Adrenal gland (tissue), 5 donors: Measurements from ENCODE around the gene EMX1.

Experiments
- POLR2A ChIP-seq, 2 donors: fragments of 450-650 bp; IDR thresholded peaks; one replicate each; pipeline ENCODE4 v1.6.1; 2017; ENCODE audit warnings: antibody characterized with exemption in 2 of 2, mild to moderate bottlenecking in 2 of 2, moderate library complexity in 1 of 2
- TF ChIP-seq, protein P1 (sequence below), 6 experiments: fragments of 450-650 bp in 4 of 6; fragments of 200-600 bp in 2 of 6; sonication (generic) in 1 of 6; IDR thresholded peaks; 1 replicate in 5 of 6; 2 replicates in 1 of 6; pipeline versions ENCODE4 v1.5.1 to v1.8.0; 2016 to 2021; ENCODE audit warnings: antibody characterized with exemption in 6 of 6, mild to moderate bottlenecking in 2 of 6, moderate library complexity in 1 of 6
- donor health status: DM: no; HTN: no; CAD: no.

DNA sequence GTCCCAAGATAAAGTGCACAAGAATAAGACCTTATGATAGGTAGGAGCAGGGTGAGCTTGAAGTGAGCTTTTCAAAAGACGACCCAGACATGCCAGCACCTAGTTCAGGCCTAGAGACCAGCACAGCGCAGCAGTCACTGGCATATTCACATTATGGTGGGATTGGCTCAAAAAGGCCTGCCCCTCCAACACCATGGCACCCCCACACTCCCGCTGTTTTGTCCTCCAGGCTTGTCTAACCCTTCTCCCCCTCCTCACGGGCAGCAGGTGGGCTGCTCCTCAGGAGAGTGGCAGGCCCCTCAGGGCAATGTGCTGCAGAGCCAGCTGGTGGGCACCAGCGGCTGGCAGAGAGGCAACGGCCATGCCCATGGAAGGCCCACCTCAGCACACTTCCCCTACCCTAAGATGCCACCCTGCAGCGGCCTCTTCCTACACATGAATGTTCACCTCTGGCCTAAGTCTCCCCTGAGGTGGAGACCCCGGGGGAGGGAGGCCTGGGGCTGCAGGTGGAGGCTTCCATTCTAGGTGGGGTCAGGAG lies 25.6 kb downstream of the EMX1 start:
- TF ChIP-seq, protein P1, sequence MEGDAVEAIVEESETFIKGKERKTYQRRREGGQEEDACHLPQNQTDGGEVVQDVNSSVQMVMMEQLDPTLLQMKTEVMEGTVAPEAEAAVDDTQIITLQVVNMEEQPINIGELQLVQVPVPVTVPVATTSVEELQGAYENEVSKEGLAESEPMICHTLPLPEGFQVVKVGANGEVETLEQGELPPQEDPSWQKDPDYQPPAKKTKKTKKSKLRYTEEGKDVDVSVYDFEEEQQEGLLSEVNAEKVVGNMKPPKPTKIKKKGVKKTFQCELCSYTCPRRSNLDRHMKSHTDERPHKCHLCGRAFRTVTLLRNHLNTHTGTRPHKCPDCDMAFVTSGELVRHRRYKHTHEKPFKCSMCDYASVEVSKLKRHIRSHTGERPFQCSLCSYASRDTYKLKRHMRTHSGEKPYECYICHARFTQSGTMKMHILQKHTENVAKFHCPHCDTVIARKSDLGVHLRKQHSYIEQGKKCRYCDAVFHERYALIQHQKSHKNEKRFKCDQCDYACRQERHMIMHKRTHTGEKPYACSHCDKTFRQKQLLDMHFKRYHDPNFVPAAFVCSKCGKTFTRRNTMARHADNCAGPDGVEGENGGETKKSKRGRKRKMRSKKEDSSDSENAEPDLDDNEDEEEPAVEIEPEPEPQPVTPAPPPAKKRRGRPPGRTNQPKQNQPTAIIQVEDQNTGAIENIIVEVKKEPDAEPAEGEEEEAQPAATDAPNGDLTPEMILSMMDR (IDR thresholded peaks at IDR 0.05): no peak
- no peak for TF ChIP-seq POLR2A (IDR thresholded peaks at IDR 0.05)
